EL (cell line): ENCODE data around the gene YTHDC1.
"Not testable (repeated sequence)": the region's sequence is repeated elsewhere in the genome, so short reads cannot be mapped to it uniquely, and the experiment has no call there.

Source experiments
- DNase-seq: peaks from one replicate; pipeline ENCODE4 v3.0.0-alpha.2; 2016

The YTHDC1 gene

GRCh38 chr4:68349649-68350360 lies at the start of gene YTHDC1:
Gene YTHDC1, minus strand, starts transcription at chr4:68350090. Its CDS starts 337 bp downstream, at chr4:68349753.
- DNase-seq, result peak; percentile 95

- DNase-seq, result no peak
Measured at GRCh38 chr4:68399306-68399705, 49.4 kb upstream of the YTHDC1 start.

- no peak for DNase-seq
Measured at GRCh38 chr4:68396756-68397155, 46.9 kb upstream of the YTHDC1 start.

- no peak for DNase-seq
Measured at GRCh38 chr4:68391436-68391835, 41.5 kb upstream of the YTHDC1 start.

GRCh38 chr4:68390205-68390935 lies 40.5 kb upstream of the YTHDC1 start:
- no peak for DNase-seq

- not testable (repeated sequence) for DNase-seq
Measured at GRCh38 chr4:68389386-68389913, 39.6 kb upstream of the YTHDC1 start.

GRCh38 chr4:68388347-68388865 lies 38.5 kb upstream of the YTHDC1 start:
- no peak for DNase-seq

- DNase-seq, result no peak
Measured at GRCh38 chr4:68385267-68385666, 35.4 kb upstream of the YTHDC1 start.

GRCh38 chr4:68383115-68383514 lies 33.2 kb upstream of the YTHDC1 start:
- no peak for DNase-seq

GRCh38 chr4:68378226-68378625 lies 28.3 kb upstream of the YTHDC1 start:
- DNase-seq, result no peak

GRCh38 chr4:68375667-68376559 lies 26.0 kb upstream of the YTHDC1 start:
- peak; percentile 64 for DNase-seq

- peak; percentile 62 for DNase-seq
Measured at GRCh38 chr4:68373513-68373912, 23.6 kb upstream of the YTHDC1 start.

GRCh38 chr4:68372588-68372987 lies 22.7 kb upstream of the YTHDC1 start:
- DNase-seq, result peak; percentile 14

- DNase-seq, result peak; percentile 79
Measured at GRCh38 chr4:68369142-68369805, 19.4 kb upstream of the YTHDC1 start.

- DNase-seq, result peak; percentile 79
Measured at GRCh38 chr4:68368691-68369131, 18.8 kb upstream of the YTHDC1 start.

- no peak for DNase-seq
Measured at GRCh38 chr4:68367835-68368234, 17.9 kb upstream of the YTHDC1 start.

- no peak for DNase-seq
Measured at GRCh38 chr4:68366600-68366999, 16.7 kb upstream of the YTHDC1 start.

GRCh38 chr4:68365068-68365467 lies 15.2 kb upstream of the YTHDC1 start:
- DNase-seq, result no peak

- DNase-seq, result peak; percentile 65
Measured at GRCh38 chr4:68361146-68361589, 11.3 kb upstream of the YTHDC1 start.

- DNase-seq, result no peak
Measured at GRCh38 chr4:68360231-68360968, 10.5 kb upstream of the YTHDC1 start.

- DNase-seq, result no peak
Measured at GRCh38 chr4:68359508-68359907, 9.6 kb upstream of the YTHDC1 start.
